OCI-LY7 (cell line): Measurements from ENCODE around the gene SMYD3.

Source experiments
- CTCF ChIP-seq: fragments of 200-600 bp; sonication (generic); conservative IDR thresholded peaks from 2 replicates; pipeline ENCODE4 v1.5.1; 2014; ENCODE audit warnings: mild to moderate bottlenecking, antibody characterized with exemption, low read length, moderate library complexity, mixed read lengths
- EZH2phosphoT487 ChIP-seq: fragments of 200-600 bp; sonication (generic); IDR thresholded peaks from 2 replicates; pipeline ENCODE4 v1.6.1; 2018; ENCODE audit warnings: low read depth, borderline replicate concordance, mild to moderate bottlenecking, mixed run types, antibody characterized with exemption, low read length, moderate library complexity, mixed read lengths

GRCh38 chr1:246503341-246503740, 3.7 kb downstream of the SMYD3 start:
- no peak for TF ChIP-seq CTCF
- no peak for TF ChIP-seq EZH2phosphoT487
